Left renal pelvis (tissue), 4 donors: ENCODE data around the gene RNF40. TPM values are rescaled to one million over a fixed set of nuclear protein-coding genes. Genes with fewer than 3 reads are reported as not detected.
A peak's percentile ranks its signal among the peaks of the same experiment; 100 is the strongest.

Experiments used
- DNase-seq, 4 donors: peaks; one replicate each; pipeline ENCODE4 v3.0.0-alpha.2; 2013; ENCODE audit warnings: low read depth in 4 of 4, low spot score in 3 of 4
- polyA plus RNA-seq, 4 donors: library from polyadenylated mRNA; unstranded; fragments of 120-200 nt; gene quantifications; one replicate each; pipeline ENCODE4 v1.2.1, GENCODE V29; 2013; ENCODE audit not compliant: insufficient read length in 4 of 4

The RNF40 gene
- polyA plus RNA-seq, 4 donors: 108 to 129 (median 121) TPM

- DNase-seq: peak in 1 of 4 donors; percentile 29
Measured at GRCh38 chr16:30761427-30761927, 645 bp upstream of the RNF40 start.

DNA sequence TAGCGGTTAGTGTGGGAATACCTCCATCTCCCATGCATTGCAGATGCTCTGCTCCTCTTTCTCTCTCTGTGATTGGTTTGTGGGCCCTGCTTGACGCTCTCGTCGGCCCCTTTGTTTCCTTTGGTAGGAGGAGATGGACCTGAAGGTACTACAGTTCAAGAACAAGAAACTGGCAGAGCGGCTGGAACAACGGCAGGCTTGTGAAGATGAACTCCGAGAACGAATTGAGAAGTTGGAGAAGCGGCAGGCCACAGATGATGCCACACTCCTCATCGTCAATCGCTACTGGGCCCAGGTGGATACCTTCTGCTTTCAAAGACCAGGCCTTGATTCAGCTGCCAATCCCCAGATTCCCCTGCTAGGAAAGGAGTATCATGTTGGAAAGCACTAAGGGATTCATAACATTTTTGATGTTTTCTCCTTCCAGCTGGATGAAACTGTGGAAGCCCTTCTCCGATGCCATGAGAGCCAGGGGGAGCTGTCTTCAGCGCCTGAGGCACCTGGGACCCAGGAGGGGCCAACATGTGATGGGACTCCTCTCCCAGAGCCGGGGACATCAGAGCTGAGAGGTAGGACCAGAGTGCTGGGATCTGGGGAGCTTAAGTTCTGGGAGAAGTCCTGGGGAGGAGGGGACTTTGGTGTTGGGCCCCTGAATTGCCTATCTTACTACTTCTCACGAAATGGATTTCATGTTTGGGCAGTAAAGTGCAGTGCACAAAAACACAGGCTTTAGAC lies 1.0 kb downstream of the RNF40 start:
- no peak for DNase-seq

- no peak for DNase-seq
Measured at GRCh38 chr16:30764086-30764485, 2.0 kb downstream of the RNF40 start.

DNA sequence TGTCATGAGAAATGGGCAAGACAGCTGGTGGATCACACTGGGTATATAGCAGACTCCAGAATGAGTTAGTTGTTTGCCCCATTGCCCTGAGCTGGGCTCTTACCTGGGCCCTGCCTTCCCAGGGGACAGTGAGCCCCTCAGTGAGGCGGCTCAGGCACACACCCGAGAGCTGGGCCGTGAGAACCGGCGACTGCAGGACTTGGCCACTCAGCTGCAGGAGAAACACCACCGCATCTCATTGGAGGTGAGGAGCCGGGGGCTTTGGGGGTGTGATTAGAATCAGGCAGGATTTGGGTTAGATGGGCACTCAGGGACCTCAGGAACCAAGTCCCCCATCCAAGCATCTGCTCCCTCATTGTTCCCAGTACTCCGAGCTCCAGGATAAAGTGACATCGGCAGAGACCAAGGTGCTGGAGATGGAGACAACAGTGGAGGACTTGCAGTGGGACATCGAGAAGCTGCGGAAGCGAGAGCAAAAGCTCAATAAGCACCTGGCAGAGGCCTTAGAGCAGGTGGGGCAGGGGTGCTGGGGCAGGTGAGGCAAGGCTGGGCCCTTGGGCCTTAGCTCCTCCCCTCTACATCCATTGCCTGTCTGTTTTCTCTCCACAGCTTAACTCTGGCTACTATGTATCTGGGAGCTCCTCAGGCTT lies 2.8 kb downstream of the RNF40 start:
- no peak for DNase-seq

DNA sequence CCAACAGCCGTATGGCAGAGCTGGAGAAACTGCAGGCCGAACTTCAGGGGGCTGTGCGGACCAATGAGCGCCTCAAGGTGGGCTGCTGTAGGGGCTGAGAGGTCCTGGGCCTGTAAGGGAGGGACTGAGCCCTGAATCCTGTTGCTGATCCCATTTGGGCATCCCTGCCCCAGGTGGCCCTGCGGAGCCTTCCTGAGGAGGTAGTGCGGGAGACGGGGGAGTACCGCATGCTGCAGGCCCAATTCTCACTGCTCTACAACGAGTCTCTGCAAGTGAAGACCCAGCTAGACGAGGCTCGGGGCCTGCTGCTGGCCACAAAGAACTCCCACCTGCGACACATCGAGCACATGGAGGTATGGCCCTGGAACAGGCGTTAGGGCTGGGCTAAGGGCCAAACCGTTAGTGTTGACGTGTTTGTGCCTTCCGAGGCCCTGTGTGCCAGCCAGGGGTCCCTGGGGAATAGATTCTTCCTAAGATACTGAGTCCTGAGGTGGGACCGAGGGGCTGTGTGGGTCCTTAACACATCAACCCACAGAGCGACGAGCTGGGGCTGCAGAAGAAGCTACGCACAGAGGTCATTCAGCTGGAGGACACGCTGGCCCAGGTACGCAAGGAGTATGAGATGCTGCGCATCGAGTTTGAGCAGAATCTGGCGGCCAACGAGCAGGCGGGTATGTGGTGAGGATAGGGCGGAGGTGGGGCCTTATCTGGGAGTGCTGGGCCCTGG lies 4.2 kb downstream of the RNF40 start:
- DNase-seq: no peak

DNA sequence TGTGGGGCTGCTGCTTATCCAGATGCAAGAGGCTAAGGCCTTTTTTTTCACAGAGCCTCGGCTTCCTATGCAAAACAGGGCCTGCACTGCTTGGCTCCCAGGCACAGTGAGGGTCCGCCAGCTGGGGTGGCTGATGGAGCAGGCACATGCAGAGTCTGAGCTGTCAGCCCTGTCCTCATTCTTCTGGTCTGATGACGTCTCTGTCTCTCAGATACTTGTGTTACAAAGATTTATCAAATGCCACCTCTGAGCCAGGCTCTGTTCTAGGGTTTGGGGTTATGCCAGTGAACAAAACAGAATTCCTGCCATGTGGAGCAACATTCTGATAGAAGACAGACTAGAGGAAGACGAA lies 4.8 kb downstream of the RNF40 start:
- DNase-seq: no peak

DNA sequence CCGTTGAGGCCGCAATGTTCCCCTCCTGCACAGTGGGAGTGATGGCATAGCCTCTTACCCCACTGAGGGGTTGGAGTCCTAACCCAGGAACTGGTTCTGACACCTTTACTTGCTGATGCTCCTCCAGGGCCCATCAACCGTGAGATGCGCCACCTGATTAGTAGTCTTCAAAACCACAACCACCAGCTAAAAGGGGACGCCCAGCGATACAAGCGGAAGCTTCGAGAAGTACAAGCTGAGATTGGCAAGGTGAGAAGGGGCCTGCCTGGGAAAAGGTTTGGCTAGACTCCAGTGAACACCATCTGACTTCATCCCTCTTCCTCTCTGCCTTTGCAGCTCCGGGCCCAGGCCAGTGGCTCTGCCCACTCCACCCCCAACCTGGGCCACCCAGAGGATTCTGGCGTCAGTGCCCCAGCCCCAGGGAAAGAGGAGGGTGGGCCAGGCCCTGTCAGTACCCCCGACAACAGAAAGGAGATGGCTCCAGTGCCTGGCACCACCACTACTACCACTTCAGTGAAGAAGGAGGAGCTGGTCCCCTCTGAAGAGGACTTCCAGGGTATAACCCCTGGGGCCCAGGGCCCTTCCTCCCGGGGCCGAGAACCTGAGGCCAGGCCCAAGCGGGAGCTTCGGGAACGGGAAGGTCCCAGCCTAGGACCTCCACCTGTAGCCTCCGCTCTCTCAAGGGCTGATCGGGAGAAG lies 5.8 kb downstream of the RNF40 start:
- no peak for DNase-seq

DNA sequence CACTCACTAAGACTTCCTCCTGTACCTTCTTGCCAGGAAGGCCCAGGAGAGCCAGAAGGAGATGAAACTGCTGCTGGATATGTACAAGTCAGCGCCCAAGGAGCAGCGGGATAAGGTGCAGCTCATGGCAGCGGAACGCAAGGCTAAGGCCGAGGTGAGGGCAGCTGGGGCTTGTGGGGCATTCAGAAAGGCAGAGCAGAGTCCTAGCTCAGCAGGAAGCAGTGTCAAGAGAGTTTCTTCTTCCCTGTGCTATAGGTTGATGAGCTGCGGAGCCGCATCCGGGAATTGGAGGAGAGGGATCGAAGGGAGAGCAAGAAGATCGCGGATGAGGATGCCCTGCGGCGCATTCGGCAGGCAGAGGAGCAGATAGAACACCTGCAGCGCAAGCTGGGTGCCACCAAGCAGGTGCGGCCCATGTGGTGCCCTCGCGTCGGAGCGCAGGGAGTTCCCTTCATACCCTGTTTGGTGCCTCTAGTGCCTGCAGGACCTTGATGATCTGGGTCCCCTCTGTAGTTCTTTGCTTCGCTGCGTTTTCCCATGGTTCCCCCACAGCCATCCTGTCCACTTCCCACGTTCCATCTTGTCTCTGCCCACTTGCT lies 6.6 kb downstream of the RNF40 start:
- no peak for DNase-seq

DNA sequence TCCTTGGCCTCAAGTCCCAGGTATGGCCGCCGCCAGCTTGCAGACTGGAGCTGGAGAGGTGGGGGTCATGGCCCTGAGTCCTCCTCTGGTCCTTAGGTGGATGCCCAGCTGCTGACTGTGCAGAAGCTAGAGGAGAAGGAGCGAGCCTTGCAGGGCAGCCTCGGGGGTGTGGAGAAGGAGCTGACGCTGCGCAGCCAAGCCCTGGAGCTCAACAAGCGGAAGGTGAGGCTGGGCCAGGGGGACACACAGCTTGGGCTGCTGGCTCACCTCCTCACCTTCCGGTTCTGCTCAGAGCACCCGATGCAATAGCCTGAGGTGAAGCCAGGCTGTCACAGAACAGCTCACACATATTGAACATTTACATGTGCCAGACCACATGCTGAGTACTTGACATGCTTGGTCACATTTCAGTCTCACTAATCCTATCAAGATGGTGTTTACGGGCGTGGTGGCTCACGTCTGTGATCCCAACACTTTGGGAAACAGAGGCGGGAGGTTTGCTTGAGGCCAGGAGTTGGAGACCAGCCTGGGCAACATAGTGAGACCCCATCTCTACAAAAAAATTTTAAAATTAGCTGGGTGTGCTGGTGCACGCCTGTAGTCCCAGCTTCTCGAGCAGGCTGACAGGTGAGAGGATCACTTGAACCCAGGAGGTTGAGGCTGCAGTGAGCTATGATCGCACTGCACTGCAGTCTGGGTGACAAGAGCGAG lies 7.4 kb downstream of the RNF40 start:
- no peak for DNase-seq

DNA sequence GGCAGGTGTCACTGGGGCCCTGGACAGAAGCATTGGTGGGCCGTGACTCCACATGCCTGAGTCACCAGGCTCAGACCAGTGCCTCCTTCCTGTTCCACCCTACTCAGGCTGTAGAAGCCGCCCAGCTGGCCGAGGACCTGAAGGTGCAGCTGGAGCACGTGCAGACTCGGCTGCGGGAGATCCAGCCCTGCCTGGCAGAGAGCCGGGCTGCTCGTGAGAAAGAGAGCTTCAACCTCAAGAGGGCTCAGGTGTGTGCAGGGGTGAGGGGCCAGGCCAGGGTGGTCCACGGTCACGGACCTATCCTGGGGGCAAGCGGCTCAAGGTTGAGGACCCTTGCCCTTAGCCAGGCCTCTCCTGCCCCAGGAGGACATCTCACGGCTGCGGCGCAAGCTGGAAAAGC lies 9.6 kb downstream of the RNF40 start:
- no peak for DNase-seq

GRCh38 chr16:30773826-30774225 lies 11.7 kb downstream of the RNF40 start:
- no peak for DNase-seq

- DNase-seq: no peak
Measured at GRCh38 chr16:30774367-30775130, 12.4 kb downstream of the RNF40 start.

DNA sequence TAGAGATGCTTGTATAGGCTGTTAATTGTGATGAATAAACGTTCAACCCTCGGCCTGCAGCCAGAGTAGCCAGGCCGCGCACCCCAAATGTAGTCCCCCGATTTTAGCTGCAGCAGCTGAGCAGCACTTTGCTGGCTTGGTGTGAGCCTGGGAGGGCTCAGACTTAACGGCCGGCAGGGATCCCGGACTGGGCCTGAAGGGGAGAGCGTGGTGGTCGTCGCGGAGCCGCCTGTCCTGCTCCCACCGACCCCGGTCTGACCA lies 12.9 kb downstream of the RNF40 start:
- no peak for DNase-seq

- peak; percentile 70 to 81 (median 76) for DNase-seq
Measured at GRCh38 chr16:30775392-30776188, 13.5 kb downstream of the RNF40 start.

DNA sequence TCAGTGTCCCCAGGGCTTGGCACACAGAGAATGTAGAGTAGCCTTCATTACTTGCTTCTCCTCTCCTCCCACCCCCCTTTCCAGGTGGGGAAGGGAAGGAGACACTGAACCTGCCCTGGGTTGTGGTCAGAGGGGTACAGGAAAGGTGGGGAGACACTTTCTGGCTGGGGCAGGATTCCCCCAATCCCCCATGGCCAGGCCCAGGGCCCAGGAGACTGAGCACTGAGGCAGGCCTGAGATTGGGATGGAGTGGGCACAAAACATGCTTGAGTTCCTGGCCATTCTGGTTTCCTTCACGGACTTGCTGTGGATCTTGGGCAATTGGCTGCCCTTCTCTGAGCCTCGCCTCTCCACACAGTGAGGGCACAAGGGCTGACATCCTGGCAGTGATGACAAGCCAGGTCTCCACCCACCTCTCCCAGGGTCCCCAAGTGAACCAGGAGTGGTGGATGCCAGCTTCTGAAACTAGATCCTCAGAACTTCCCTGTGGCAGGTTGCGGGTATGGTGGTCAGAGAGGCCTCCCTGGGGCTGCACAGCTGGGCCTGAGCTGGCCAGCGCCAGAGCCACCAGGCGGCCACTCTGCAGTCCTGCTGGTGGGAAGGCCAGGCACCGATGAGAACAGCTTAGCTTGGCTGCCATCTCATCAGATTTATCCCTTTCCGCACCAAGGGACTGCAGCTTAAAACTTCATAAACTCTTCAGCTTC lies 15.6 kb downstream of the RNF40 start:
- no peak for DNase-seq

GRCh38 chr16:30778549-30779244 lies 16.6 kb downstream of the RNF40 start:
- no peak for DNase-seq

DNA sequence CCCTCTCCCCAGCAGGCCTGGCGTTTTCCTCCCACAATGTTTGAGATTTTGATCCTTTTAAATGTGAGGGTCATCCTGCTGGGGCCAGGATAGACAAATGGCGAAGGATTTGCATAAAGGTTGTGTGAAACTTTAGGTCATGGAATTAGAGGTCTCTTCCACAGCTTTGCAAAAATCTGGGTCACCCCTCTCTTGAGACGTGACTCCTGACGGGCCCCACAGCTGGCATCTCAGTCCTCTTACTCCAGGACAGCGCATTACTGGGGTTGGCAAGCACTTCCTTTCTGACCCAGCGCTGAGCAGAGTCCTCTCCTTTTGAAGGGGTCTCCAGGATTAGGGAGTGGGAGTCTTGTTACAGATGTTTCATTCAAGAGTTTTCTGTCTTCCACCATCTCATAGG lies 17.5 kb downstream of the RNF40 start:
- DNase-seq: no peak

DNA sequence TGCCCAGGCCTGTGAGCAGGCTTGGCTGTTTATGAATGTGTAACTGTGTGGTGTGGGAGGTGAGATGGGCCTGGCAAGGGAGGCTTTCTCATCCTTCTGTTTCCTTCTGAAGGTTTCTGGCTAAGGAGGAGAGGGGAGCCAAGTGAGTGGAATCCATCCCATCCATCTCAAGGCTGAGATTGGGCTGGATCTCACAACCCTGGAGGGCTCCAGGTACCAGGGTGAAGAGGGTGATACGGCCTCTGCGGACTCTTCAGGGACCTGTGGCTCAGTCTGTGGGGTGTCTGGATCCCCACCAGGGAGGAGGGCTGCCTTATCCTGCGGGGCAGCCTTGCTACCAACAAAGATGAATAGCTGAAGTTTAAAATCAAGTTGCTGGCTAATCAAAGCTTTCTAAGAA lies 17.9 kb downstream of the RNF40 start:
- no peak for DNase-seq
